ENCODE results near the gene CCL3.
"Not testable (repeated sequence)": the region's sequence is repeated elsewhere in the genome, so short reads cannot be mapped to it uniquely, and the experiment has no call there.

CCL3 gene

GRCh38 chr17:36089888-36090836 is at the start of gene CCL3:
CCL3 (minus strand) TSS chr17:36090143; CDS start chr17:36090058, 85 bp downstream.
- DNase-seq = no peak

- DNase-seq = no peak
Measured at GRCh38 chr17:36136439-36136838, 46.5 kb upstream of the CCL3 start.

GRCh38 chr17:36136036-36136435 is 46.1 kb upstream of the CCL3 start:
- DNase-seq = no peak

GRCh38 chr17:36135465-36135864 is 45.5 kb upstream of the CCL3 start:
- DNase-seq = no peak

- no peak for DNase-seq
Measured at GRCh38 chr17:36133602-36134236, 43.8 kb upstream of the CCL3 start.

GRCh38 chr17:36132421-36132831 is 42.5 kb upstream of the CCL3 start:
- DNase-seq = no peak

- no peak for DNase-seq
Measured at GRCh38 chr17:36131931-36132330, 42.0 kb upstream of the CCL3 start.

- no peak for DNase-seq
Measured at GRCh38 chr17:36131421-36131820, 41.5 kb upstream of the CCL3 start.

GRCh38 chr17:36130346-36130745 is 40.4 kb upstream of the CCL3 start:
- no peak for DNase-seq

- no peak for DNase-seq
Measured at GRCh38 chr17:36129616-36130015, 39.7 kb upstream of the CCL3 start.

GRCh38 chr17:36128411-36128978 is 38.6 kb upstream of the CCL3 start:
- no peak for DNase-seq

- no peak for DNase-seq
Measured at GRCh38 chr17:36127911-36128310, 38.0 kb upstream of the CCL3 start.

GRCh38 chr17:36127199-36127893 is 37.4 kb upstream of the CCL3 start:
- DNase-seq = no peak

- no peak for DNase-seq
Measured at GRCh38 chr17:36124879-36125824, 35.2 kb upstream of the CCL3 start.

- no peak for DNase-seq
Measured at GRCh38 chr17:36123431-36123830, 33.5 kb upstream of the CCL3 start.

- not testable (repeated sequence) for DNase-seq
Measured at GRCh38 chr17:36121099-36121498, 31.2 kb upstream of the CCL3 start.

GRCh38 chr17:36120221-36120620 is 30.3 kb upstream of the CCL3 start:
- no peak for DNase-seq

GRCh38 chr17:36118477-36119353 is 28.8 kb upstream of the CCL3 start:
- DNase-seq = no peak

GRCh38 chr17:36117505-36118382 is 27.8 kb upstream of the CCL3 start:
- no peak for DNase-seq

GRCh38 chr17:36115649-36115977 is 25.7 kb upstream of the CCL3 start:
- DNase-seq = not testable (repeated sequence)
